AG04450 (cell line): ENCODE results near the gene BCKDK. TPM values are rescaled to one million over a fixed set of nuclear protein-coding genes. Genes with fewer than 3 reads are reported as not detected.

Experiments used
- CTCF ChIA-PET: fragments of 300-600, 350-600 bp; formaldehyde crosslinking; extraction: SDS; loops from one replicate; lab custom pipeline; 2022; ENCODE audit warnings: antibody characterized with exemption, inconsistent platforms; lab: Charles Lee
- POLR2A ChIA-PET: fragments of 350-600 bp; formaldehyde crosslinking; extraction: SDS; loops from one replicate; lab custom pipeline; 2021; ENCODE audit warnings: antibody characterized with exemption, inconsistent platforms; lab: Yijun Ruan, JAX
- DNase-seq: peaks from one replicate; pipeline ENCODE4 v3.0.0-alpha.2; 2011; ENCODE audit warnings: low read depth, low spot score
- H3K27ac ChIP-seq: one replicate; pipeline ENCODE4 v1.5.1; 2012; ENCODE audit warnings: low read depth, low read length, control low read depth
- H3K27me3 ChIP-seq: one replicate; pipeline ENCODE4 v1.6.0; 2012; ENCODE audit warnings: low read length; ENCODE audit not compliant: control insufficient read depth, insufficient read depth
- H3K4me3 ChIP-seq: 2 replicates; pipeline ENCODE4 v1.5.1; 2011; ENCODE audit warnings: mild to moderate bottlenecking, low read depth, low read length, control low read depth
- H3K9me3 ChIP-seq: 2 replicates; pipeline ENCODE4 v1.5.1; 2012; ENCODE audit warnings: low read length; ENCODE audit not compliant: control insufficient read depth, insufficient read depth
- polyA minus RNA-seq: library from RNA; depleted of rRNA, polyadenylated mRNA; stranded (reverse); fragments of >200 nt; gene quantifications from 2 replicates; pipeline ENCODE4 v1.2.3, GENCODE V29; 2011; rRNA and poly(A)+ RNA removed
- polyA plus RNA-seq: library from polyadenylated mRNA; depleted of rRNA; stranded (reverse); fragments of >200 nt; gene quantifications from 2 replicates; pipeline ENCODE4 v1.2.3, GENCODE V29; 2011; rRNA removed
- TF ChIP-seq, protein P1 (sequence below): IDR thresholded peaks from 2 replicates; pipeline ENCODE4 v1.5.1; 2011; ENCODE audit warnings: low read depth, low read length, control low read depth, inconsistent platforms

BCKDK gene
- 31.6 and 42.3 TPM in 2 replicates for polyA plus RNA-seq
- polyA minus RNA-seq = 33.0 and 40.9 TPM in 2 replicates

DNA sequence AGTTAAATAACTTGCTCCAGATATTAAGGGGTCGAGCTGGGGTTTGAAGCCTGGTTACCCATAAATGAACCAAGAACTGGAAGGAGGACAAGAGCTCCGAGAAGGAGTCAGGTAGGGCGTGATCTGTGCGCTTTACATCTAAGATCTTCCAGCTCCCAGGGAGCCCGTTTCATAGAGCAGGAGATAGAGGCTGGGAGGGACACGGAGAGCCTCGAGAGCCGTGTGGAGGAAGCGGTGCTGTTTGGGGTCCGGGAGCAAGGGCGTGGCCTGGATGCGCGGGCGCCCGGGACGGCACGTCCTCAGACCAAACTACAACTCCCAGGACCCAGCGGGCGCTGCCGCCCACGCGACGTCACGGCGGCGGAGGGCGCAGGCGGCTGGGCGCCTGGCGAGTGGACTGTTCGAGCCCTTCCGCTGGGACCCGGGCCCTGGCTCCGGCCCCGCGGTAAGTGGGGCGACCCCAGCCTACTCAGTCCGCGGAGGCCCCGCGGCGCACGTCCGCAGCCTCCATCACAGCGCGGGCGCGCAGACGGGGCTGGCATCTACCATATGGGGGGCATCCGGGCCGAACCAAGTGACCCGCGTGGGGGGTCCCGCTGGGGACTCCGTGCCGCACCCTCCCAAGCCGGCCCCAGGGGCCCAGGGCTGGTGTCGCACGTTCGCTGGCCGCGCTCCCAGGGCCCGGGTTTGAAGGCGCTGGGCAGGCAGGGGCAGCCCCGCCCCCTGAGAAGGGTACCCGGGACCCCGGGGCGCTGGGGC, at the start of gene BCKDK:
TSS of gene BCKDK (plus strand) at position 352 of the 759 bp plus-strand sequence. CDS start 838 bp downstream, outside the sequence.
- CTCF ChIA-PET = interaction anchor here (2.2 kb wide), 1 partner anchor 34 kb away, joined by 6 read pairs; no protein-coding TSS in a partner anchor
- Histone ChIP-seq H3K27ac (no peak within 1 kb of the TSS), H3K4me3 (peak within 1 kb of the TSS; percentile 75), H3K9me3 (no peaks in the 10 kb centered on the region), H3K27me3 (no peaks in the 10 kb centered on the region)
- DNase-seq = no peak
- POLR2A ChIA-PET = interaction anchor here (1.0 to 1.3 kb wide), 1 partner anchor 9 kb away, joined by 3 read pairs; the partner anchor contains the start of gene KAT8
- TF ChIP-seq, protein P1, sequence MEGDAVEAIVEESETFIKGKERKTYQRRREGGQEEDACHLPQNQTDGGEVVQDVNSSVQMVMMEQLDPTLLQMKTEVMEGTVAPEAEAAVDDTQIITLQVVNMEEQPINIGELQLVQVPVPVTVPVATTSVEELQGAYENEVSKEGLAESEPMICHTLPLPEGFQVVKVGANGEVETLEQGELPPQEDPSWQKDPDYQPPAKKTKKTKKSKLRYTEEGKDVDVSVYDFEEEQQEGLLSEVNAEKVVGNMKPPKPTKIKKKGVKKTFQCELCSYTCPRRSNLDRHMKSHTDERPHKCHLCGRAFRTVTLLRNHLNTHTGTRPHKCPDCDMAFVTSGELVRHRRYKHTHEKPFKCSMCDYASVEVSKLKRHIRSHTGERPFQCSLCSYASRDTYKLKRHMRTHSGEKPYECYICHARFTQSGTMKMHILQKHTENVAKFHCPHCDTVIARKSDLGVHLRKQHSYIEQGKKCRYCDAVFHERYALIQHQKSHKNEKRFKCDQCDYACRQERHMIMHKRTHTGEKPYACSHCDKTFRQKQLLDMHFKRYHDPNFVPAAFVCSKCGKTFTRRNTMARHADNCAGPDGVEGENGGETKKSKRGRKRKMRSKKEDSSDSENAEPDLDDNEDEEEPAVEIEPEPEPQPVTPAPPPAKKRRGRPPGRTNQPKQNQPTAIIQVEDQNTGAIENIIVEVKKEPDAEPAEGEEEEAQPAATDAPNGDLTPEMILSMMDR = no peak

DNA sequence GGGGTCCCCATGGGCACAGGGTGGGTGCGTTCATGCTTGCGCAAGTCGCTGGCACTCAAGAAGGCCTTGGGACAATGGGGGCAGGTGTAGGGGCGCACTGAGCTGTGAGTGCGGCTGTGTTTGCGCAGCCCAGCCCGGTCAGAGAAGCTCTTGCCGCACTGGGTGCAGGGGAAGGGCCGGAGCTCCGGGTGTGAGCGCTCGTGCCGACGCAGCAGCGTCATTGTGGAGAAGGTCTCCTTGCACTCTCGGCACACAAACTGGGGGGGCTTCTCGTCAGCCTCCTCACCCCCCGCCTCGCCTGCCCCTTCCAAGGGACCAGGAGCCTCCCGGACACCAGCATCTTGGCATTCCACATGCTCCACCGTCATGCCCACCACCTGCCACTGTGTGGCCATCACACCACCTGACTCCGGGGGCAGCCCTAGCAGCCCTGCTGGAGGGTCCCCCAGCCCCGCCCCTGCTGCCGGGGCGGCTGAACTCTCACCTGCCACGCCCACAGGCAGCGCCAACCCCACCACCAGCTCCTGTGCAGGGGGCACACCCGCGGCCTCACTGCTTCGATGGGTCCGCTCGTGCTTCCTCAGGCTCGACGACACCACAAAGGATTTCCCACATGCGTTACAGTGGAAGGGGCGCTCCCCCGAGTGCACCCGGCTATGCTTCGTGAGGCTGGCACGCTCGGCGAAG, 46.9 kb upstream of the BCKDK start:
- Histone ChIP-seq H3K9me3 (peaks cover 5% of the 10 kb centered on the region; the same call in 1 of the 2 replicates), H3K27ac (no peak overlapping the region), H3K4me3 (no peak overlapping the region), H3K27me3 (no peaks in the 10 kb centered on the region)
- CTCF ChIA-PET = no interaction called here
- TF ChIP-seq, protein P1 = no peak
- POLR2A ChIA-PET = no interaction called here
- no peak for DNase-seq

DNA sequence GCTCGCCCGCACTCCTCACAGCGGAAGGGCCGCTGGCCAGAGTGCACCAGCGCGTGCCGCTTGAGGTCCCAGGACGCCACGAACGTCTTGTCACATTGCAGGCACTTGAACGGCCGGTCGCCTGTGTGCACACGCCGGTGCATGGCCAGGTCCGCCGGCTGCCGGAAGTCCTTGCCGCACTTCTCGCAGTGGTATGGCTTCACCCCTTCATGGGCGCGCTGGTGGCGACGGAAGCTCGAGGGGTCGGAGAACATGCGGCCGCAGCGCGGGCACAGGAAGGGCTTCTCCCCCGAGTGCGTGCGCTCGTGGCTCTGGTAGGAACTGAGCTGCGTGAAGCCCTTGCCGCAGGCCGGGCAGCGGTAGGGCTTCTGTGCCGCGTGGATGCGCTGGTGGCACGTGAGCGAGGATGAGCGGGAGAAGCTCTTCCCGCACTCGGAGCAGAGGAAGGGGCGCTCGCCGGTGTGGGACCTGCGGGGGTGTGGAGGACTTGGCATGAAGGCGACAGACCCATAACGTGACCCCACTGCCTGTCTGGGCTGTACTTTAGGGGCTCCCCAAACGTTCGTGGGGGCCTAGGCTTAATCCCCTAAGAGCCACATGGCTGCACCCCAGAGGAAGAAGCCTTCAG, 46.3 kb upstream of the BCKDK start:
- ChIA-PET CTCF (no interaction called here), POLR2A (interaction anchor here (0.6 kb wide), 1 partner anchor 24 kb away, joined by 9 read pairs; no protein-coding TSS in a partner anchor)
- Histone ChIP-seq H3K27ac (no peak overlapping the region), H3K4me3 (no peak overlapping the region), H3K27me3 (no peaks in the 10 kb centered on the region), H3K9me3 (peaks cover 5% of the 10 kb centered on the region; the same call in 1 of the 2 replicates)
- TF ChIP-seq, protein P1 = no peak
- DNase-seq = no peak

DNA sequence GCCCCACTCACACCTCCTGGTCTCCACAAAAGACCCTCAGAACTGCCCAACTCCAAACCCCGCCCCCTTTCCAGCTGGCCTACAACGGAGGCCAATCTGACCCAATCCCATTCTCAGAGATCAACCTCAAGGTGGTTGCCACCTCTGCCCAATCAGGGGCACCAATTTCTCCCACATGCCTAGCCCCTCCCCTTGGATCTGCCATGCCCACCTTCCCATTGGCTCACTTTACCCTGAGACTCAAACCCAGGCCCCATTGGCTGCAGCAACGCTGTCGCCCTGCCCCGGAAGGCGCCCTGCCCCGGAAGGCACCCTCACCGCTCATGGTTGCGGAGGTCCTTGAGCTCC, 44.7 kb upstream of the BCKDK start:
- TF ChIP-seq, protein P1 = no peak
- CTCF ChIA-PET = no interaction called here
- H3K27ac ChIP-seq = no peak overlapping the region
- POLR2A ChIA-PET = no interaction called here
- no peak overlapping the region for H3K4me3 ChIP-seq
- peaks cover 5% of the 10 kb centered on the region; the same call in 1 of the 2 replicates for H3K9me3 ChIP-seq
- no peak for DNase-seq
- H3K27me3 ChIP-seq = no peaks in the 10 kb centered on the region
